HG03066 (cell line): Measurements from ENCODE around the gene DNAJA4.

Source experiments
- ATAC-seq: cut with Tn5 transposase; IDR thresholded peaks from one replicate; pipeline ENCODE4 v1.9.1; 2021; ENCODE audit warnings: low read depth; ENCODE audit not compliant: unreplicated experiment

The DNAJA4 gene

DNA sequence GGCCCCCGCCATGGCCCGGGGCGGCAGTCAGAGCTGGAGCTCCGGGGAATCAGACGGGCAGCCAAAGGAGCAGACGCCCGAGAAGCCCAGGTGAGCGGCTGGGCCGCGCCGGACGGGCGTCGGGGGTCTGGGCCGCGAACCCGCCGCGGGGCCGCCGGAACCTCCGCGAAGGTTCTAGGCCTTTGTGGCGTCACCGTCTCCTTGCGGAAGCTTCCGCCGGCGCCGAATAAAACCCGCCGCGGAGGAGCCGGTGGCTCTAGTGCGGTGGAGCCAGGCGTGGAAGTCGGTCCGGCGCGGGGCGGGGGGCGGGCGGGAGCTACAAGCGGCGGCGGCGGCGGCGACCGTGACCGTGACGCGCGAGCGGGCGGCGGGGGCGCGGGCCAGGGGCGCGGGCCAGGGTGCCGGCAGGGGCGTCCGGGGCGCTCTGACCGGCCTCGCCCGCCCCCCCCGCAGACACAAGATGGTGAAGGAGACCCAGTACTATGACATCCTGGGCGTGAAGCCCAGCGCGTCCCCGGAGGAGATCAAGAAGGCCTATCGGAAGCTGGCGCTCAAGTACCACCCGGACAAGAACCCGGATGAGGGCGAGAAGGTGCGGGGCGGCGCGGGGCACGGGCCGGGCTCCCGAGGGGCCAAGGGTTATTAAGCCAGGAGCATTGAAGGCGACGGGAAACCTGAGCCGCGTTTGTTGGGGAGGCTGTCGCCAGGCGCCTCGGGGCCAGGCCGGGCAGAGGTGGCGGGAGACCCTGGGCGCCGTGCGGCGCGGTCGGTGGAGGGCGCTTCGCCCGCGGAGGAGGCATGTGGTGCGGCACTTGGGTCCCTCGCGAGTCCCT lies at the start of gene DNAJA4:
TSS of gene DNAJA4 (plus strand) at position 259 of the 833 bp plus-strand sequence. CDS start at position 461, 202 bp downstream.
- ATAC-seq, result peak; percentile 42

DNA sequence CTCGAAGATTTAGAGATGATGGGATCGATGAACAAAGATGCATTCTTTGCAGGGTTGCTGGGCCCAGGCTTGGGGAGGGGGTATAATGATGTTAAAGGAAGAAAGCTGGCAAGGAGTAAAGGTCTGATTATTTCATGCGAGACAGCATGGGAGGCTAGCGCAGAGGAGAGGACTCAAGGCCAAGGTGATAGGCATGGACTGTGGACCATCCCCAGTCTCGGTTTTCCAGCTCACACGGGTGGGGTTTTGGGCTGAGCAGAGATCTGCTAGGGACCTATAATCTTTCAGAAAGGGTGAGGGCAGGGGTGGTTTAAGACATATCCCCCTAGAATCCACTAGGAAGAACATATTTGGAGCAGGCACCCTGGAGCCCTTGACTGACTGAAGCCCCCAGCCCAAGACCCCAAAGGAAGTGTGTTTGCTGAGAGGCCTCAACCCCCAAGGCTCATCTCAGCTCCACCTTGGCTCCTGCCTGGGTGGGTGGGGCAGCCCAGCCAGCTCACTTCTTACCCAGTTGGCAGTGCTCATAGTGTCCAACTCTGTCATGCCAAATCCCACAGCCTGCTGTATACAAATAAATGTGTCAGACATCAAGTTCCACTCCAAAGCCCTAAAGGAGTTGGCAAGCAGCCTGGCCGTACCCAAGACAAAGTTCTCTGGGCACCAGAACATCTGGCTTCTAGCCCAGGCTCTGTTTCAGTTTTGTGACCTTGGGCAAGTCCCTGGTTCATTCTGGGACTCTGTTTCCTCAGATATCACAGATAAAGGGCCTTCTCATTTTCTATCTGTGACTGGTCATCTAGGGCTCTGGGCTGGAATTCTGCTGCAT lies 47.9 kb upstream of the DNAJA4 start:
- no peak for ATAC-seq

DNA sequence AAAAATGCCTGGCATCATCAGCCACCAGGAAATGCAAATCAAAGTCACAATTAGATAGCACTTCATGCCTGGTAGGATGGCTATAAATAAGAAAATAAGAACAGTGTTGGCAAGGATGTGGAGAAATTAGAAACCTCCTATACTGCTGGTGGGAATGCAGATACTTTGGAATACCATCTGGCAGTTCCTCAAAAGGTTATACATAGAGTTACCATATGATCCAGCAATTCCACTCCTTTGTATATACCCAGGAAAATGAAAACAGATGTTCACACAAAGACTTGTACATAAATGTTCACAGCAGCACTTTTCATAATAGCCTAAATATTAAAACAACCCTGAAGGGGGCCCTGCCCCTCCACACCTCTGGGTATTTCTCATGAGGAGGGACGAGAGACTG lies 43.6 kb upstream of the DNAJA4 start:
- ATAC-seq, result no peak

DNA sequence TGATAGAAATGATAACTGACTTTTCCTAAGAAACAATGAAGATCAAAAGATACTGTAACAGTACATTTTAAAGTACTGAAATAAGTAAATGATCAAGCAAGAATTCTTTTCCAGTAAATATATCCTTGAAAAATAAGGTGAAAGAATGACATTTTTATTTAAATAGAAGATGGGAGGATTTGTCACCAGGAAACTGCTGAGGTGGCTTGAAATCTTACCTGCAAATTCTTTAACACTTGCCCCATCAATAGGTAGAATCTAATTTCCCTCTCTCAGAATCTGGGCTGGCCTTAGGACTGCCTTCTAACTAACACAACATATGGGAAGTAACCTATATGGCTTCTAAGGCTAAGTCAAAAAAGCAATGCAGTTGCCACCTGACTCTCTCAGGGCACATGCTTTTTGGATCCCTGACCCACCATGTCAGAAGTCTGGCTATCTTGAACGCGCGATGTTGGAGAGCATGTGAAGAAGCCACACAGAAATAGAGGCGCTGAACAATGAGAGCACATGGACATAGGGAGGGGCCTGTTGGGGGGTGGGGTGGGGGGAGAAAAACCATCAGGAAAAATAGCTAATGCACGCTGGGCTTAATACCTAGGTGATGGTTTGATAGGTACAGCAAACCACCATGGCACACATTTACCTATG lies 41.5 kb upstream of the DNAJA4 start:
- no peak for ATAC-seq

DNA sequence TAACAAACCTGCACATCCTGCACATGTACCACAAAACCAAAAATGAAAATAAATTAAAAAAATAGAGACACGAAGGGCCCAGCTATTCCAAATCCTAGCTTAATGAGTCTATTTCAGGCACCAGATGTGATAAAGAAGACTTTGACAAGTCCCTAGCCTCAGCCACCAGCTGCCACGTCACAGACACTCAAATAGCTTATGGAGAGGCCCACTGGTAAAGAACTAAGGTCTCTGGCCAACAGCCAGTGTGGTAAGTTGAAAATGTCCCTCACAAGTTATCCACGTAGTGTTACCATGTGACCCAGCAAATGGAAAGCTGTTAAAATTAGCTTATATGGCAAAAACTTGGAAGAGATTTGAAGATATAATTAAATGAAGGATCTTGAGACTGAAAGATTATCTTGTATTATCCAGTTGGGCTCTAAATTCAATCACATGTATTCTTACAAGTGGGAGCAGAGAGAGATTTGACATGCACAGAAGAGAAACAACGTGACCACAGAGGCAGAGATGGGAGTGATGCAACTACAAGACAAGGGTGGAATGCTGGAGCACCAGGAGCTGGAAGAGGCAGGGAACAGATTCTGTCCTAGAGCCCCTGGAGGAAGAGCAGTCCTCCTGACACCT lies 40.9 kb upstream of the DNAJA4 start:
- ATAC-seq, result no peak

DNA sequence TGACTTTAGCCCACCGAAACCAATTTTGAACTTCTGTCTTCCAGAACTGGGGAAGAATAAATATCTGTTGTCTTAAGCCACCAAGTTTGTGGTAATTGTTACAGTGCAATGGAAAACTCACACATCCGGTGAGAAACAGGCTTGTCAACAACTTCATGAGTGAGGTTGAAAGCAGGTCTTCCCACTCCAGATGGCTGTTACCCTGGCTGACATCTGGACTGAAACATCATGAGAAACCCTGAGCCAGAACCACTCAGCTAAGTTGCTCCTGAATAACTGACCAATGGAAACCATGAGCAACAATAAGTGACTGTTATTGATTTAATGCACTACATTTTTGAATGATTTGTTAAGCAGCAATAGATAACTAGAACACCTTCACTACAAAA lies 40.3 kb upstream of the DNAJA4 start:
- no peak for ATAC-seq

DNA sequence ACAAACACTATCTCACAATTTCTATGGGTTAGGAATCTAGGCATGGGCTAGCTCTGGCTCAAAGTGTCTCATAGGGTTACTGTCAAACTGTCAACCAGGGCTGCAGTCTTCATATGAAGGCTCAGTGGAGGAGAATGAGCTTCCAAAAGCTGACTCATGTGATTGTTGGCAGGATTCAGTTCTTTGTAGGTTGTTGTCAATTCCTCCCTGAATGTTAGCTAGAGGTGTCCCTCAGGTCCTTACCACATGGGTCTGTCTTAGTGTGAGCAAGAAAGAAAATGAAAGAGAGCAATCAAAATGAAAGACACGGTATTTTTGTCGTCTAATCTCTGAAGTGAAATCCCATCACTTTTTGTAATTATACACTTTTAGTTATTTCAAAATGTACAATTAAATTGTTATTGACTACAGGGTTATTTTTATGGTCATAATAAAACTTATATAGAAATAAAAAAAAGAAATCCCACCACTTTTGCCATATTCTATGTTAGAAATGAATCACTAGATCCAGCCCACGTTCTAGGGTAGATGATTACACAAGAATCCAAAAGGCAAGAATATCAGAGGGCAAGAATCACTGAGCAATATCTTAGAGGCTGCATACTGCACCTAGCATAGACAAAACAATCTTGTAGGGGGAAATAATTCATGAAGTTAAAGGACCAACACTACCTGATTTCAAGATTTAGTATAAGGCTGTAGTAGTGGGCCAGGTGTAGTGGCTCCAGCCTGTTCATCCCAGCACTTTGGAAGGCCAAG lies 38.4 kb upstream of the DNAJA4 start:
- ATAC-seq, result no peak

DNA sequence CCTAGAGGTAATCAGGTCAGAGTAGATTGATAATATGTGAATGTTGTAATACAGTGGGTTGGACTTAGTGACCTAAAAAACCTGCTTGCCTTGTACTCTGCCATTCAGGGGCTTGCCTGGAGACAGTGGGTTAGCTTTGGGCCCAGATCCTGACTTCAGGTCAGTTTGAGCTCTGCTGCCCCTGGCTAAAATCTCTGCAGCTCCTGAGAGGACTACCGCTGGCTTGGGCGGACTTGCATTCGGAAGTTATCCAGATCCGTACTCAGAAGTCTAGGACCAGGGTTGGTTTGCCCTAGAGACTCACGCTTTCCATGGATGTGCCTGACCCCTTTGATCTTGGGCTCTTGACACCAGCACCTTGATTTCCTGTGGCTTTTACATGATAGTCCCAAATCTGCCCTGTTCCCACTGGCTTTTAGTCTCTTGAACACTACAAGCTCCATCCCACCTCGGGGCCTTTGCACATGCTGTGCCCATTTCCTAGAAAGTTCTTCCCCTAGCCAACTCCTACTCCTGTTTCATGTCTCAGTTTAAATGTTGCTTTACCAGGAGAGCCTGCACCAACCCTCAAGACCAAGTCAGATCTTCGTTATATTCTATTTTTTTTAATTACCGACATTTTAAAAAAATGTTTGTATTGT lies 35.9 kb upstream of the DNAJA4 start:
- no peak for ATAC-seq

DNA sequence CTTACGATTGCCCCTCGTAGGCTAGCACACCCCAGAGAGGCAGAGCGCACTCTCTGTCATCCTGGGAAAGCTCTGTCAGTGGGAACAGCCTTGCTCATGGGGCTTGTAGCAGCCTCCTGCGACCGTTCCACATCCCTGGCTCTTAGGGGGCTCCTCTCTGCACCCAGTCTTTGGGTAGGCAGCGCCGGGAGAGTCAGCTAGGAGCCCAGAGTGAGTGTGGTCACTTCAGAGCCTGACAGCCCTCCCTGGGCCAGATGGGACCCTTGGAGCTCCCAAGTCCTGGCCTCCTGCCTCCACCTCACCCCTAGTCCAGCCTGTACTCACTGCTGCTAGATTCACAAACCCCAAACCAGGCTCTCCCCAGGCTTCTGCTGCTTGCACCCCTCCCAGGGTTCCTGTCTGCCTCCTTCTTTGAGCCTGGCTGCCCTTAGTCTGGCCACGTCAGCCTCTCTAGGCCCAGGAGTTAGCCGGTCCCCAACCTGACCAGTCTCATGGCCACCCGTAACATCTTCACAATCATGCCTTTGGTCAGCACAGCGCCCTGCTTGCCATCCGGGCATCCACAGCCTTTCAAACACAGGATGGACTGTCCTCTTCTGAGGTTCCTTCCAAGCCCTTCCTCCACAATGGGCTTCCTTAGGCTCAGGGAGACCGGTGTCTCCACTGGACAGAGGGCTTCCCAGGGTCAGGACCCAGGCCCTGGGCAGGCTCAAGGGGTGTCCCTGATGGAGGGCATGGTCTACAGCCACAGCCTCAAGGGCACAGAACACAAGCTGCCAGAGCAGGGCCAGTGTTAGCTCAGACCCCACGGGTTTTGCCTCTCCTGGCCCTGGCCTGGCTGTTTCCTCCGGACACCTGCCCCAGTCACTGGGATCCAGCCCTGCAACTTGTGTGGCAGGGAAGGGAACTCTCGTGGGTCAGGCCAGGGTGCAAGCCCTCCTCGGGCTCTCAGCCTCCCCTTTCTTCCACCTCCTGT lies 34.6 kb upstream of the DNAJA4 start:
- no peak for ATAC-seq

DNA sequence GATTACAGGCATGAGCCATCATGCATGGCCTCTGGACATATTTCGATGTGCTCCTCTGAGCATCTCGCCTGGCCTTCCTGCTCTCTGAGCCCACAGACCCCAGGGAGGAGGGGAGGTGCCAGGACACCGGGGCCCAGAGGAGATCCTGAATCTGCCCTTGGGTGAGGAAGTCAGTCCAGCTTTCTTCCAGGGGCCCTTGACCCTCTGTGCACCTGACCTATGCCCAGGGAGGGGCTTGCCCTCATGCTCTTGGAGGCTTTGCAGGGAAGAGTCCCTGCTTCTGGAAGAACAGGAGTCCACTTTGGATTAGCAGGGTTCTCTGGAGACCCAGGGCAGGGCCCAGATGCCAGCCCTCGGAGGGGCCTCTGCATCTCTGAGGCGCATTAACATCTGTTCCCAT lies 31.4 kb upstream of the DNAJA4 start:
- ATAC-seq, result no peak

DNA sequence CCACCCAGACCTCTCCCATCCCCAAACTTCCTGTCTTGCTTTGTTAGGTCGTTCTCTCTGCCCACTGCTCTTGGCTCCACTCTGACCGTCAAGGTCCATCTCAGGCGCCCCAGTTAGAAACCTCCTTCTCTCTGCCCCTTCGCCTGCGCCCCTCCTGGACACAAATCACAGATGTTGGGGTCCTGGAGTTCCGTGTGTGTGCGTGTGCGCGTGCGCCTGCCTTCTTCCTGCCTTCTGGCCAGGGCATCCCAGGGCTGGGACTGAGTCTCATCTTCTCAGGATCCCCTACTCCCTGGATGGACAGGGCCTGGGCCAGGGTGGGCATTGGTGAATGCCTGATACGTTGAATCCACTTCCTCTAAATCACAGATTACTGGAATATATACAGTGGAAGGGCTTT lies 30.9 kb upstream of the DNAJA4 start:
- ATAC-seq, result no peak

DNA sequence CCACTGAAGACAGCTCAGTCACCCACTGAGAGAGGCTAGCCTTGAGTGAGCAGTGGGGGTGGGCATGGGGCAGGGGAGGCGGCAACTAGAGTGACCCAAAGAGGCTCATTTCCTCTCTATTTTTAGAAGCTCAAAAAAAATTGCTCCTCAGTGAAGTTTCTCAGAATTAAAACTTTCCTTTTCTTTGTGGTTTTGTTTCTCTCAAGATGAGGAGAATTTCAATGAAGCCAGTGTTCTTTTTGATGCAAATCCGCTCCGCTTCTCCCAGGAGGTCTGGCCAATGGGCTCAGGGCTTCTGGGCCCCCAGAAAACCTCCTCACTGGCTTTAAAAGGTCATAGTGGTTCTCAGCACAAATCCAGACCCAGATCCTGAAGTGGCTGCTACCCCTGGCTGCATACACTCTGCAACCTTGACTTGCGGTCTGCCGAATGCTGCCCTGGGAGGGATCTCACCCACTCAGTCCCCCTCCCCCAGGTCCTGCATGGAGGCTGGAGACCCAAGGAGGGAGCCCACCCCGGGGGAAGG lies 29.8 kb upstream of the DNAJA4 start, which contains the start of gene ACSBG1:
TSS of gene ACSBG1 (minus strand) at position 51 of the 526 bp plus-strand sequence. CDS start 64 bp downstream, outside the sequence.
- ATAC-seq, result no peak

DNA sequence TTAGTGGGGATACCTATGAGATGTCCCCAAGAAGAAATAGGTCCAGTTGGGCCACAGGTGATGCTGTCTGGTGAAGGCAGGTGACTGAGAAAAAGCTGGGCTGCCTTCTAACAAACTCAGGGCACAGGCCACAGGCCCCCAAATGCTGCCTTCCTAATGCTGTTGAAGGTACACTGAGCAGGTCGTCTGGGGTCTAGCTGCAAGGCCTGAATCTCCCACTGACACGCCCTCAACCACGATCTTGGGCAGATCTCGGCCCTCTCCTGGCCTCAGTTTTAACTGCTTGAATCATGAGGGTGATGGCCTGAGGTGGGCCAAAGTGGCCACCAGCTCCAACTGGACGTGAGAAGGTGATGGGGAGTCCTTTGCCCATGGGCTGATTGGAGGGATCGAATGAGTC lies 27.9 kb upstream of the DNAJA4 start:
- no peak for ATAC-seq

DNA sequence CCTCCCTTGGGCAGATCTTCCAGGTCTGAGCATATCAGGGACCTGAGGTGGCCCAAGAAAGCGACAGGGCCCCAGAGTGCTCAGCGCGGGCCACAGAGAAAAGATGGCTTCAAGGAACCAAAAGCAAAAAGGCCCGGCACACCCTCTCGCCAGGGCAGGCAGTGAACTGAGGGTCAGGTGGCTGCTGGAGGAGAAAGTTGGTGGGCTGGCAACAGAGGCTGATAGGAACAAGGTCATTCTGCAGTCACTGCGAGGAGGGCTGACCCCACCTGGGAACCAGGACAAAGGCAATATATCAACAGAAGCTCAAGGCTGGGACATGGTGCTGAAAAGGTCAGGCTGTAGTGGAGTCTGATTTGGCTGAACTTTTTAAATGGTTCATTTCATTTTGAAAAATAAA lies 27.2 kb upstream of the DNAJA4 start:
- ATAC-seq, result no peak

DNA sequence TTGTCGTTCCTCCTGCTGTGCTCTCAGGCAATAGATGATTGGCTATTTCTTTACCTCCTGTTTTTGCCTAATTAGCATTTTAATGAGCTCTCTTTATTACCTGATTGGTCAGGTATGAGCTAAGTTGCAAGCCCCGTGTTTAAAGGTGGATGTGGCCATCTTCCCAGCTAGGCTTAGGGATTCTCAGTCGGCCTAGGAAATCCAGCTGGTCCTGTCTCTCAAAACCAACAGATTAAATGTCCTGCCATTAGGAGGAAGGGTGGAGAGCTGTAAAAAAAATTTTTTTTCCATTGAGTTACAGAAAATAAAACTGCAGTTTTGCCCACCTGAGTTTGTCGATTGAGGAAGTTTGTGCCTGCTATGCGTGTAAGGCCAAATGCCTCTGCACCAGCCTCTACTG lies 24.6 kb upstream of the DNAJA4 start:
- ATAC-seq, result no peak

DNA sequence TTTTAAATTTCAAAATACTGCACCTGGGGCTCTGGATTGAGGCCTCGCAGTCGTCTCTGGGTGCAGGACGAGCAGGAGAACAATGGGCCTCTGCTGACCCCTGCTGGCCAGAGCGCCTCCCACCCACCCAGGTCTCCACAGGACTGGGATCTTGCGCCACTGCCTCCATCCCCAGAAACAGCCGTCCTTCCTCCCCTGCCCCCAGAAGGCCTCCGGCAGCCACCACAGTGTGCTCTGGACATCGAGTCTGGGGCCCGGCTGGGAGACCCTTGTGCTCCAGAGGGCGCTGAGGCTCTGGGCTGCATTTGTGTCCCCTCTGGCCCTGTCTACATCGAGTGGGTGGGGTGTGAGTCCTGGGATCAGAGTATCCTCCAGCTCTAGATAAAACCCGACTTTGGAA lies 23.3 kb upstream of the DNAJA4 start:
- no peak for ATAC-seq

DNA sequence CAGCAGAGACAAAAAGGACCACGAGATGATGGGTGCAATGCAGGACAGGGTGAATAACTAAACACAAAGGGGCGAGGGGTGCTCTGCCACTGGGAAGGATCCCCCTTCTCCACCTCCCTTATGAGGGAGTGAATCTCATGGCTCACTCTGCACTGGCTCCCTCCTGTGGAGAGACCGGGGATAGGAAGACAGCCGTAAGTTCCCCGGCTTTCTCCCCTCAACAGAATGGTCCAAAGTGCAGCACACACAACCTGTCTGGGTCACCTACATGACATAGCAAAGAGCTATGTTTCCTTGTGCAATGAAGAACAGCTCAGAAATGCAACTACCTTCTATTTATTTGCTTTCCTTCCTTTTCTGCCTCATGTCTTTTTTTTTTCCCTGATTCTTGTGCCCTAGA lies 22.2 kb upstream of the DNAJA4 start:
- no peak for ATAC-seq

DNA sequence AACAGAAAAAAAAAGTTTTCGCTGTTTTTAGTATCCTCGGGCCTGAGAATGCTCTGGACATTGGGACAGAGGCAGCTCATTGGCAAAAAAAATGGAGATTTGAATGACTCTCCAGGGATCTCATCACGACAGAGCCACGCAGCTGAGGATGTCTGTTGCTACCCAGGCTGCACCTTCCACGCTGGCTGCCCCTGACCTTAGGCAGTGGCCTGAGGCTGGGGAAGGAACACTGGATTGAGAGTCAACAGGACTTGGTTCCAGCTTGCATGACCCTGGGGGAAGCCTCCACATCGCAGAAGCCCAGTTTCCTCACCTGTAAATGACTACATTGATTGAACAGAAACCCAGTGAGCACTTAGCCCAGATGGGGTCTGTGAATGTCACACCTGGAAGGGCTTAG lies 21.3 kb upstream of the DNAJA4 start:
- no peak for ATAC-seq
